Glomerular endothelial cell (primary cell): ENCODE data around the gene CDH12. TPM values are rescaled to one million over a fixed set of nuclear protein-coding genes. Genes with fewer than 3 reads are reported as not detected.

Source experiments
- DNase-seq: peaks from one replicate; pipeline ENCODE4 v3.0.0-alpha.2; 2011; ENCODE audit warnings: low read depth, low spot score; ENCODE audit errors: extremely low read depth
- total RNA-seq: library from RNA; depleted of rRNA; stranded (reverse); fragments of >200 nt; gene quantifications from 2 replicates; pipeline ENCODE4 v1.2.3, GENCODE V29; 2015

Gene CDH12
- total RNA-seq, 1 donor from 2014 or later, result not detected

DNA sequence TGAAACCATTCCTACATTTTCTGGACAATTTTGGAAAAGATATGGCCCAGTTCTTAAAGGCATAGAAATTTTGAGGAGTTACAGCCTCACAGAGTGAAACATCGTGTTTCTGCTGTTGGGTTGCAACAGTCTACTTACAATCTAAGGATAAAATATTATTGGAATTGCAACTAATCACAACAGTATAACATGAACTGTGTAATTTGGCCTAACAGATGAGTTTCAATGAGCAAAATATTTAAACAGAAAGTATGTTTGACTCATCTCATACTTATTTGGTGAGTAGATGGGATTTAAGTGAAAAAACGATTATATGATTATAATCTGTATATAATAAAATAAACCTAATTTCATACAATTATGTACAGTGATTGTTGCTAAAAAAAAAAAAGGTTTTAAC, 1061.8 kb downstream of the CDH12 start:
- DNase-seq, result no peak

GRCh38 chr5:21784487-21784886, 1068.7 kb downstream of the CDH12 start:
- no peak for DNase-seq

GRCh38 chr5:21783074-21783679, 1070.0 kb downstream of the CDH12 start:
- DNase-seq, result no peak

DNA sequence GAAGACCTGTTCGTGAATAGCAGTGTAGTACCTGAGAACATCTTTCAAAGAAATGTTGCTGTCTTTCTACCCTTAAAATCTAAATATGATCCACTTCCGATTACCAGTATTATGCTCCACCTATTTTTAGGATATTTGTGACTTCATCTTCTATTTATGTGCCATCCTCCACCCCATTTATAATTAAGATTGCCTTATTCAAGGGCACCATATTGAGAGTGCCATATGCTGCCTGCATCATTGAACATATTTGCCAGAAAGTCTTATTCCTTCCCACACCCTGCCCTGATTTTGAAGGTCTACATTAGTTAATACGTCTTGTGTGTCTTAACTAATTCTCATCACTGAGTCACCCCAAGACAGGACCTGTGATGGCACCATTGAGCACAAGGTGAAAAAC, 1076.7 kb downstream of the CDH12 start:
- no peak for DNase-seq

GRCh38 chr5:21774801-21775200, 1078.3 kb downstream of the CDH12 start:
- no peak for DNase-seq

DNA sequence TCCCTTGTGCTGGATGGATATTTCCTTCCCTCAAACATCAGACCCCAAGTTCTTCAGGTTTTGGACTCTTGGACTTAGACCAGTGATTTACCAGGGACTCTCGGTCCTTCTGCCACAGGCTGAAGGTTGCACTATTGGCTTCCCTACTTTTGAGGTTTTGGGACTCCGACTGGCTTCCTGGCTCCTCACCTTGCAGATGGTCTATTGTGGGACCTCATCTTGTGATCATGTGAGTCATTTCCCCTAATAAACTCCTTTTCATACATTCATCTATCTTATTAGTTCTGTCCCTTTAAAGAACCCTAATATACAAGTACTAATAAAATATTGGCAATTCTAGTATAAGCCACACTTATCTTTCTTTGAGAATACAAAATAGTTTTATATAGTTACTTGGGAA, 1078.9 kb downstream of the CDH12 start:
- DNase-seq, result no peak

DNA sequence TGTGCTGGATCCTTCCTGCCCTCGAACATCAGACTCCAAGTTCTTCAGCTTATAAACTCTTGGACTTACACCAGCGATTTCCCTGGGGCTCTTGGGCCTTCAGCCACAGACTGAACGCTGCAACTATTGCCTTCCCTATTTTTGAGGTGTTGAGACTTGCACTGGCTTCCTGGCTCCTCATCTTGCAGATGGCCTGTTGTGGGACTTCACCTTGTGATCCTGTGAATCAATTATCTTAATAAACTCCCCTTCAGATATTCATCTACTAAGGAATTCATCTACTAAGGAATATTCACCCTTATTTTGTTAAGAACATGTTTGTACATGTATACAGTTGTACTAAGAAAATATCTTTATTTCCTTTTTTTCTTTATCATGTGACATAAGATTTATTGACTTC, 1079.7 kb downstream of the CDH12 start:
- no peak for DNase-seq

- no peak for DNase-seq
These were observed 1087.7 kb downstream of the CDH12 start for GRCh38 chr5:21765406-21765805.

DNA sequence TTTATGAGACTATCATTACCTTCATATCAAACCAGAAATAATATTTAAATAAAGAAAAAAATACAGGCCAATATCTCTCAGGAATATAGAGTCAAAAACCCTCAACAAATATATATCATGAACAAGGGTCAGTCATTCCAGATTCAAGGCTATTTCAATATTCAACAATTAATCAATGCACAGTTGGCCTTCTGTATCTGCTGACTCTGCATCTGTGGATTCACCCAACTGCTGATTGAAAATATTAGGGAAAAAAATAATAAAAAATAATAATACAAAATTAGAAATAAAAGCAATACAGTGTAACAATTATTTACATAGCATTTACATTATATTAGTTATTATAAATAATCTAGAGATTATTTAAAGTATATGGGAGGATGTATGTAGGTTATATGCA, 1114.0 kb downstream of the CDH12 start:
- DNase-seq, result no peak

- no peak for DNase-seq
These were observed 1129.6 kb downstream of the CDH12 start for GRCh38 chr5:21723500-21723899.

GRCh38 chr5:21711866-21712758, 1141.0 kb downstream of the CDH12 start:
- no peak for DNase-seq

DNA sequence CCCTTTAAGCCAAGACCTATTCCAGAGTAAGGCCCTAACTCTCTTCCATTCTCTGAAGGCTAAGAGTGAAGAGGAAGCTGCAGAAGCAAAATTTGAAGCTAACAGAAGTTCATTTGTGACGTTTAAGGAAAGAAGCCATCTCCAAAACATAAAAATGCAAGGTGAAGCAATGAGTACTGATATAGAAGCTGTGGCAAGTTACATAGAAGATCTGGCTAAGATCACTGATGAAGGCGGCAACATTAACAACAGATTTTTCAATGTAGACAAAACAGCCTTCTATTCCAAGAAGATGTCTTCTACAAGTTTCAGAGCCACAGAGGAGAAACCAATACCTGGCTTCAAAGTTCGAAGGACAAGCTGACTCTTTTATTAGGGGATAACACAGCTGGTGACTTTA, 1143.4 kb downstream of the CDH12 start:
- no peak for DNase-seq

DNA sequence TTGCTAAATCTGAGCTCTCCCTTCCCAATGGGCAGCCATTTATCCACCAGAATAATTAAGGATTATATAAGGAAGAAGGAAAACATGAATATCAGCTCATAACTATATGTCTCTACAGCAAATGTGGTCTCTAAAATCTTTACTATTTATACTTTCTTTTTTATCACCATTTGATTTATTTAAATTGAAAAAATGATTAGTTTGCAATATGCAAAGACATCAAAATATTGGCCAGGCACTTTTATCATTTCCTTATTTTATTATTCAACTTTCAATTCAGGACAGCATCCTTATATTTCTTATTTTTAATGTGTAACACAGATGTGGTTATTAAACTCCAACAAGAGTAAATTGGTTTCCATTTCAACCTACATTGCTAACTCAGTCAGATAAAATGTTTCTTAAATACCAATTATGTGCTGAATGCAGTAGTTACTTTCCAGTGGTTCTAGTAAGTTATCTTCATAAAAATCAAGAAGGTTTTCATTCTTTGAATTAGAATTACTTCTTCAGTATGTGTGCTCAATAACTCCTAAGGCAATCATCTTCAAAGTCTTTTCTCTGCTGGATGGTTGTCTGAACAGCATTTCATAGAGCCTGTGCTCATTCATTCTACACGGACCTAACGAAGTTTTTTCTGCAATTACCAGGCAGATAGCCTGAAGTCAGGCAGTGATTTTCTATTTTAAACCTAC, 1148.0 kb downstream of the CDH12 start:
- no peak for DNase-seq

DNA sequence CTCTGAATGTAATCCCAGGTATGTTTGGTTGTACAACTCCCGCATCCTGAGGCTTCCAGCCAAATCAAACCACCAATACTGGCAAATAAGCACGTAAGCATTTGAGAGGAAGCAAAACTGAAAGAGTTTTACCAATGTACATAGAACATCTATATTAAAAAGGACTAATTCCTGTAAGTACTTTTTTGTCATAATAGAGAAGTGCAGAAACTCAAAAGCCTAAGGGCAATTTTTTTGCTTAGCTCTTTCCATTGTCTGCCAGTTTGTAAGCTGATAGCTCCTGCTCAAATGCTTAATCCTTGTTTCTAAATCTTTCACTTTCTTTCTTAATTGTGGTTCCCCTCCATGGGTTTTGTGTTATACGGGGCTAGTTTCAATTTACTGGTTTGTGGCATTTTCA, 1151.8 kb downstream of the CDH12 start:
- DNase-seq, result no peak
